ENCODE data around the gene ASTN2. TPM values are rescaled to one million over a fixed set of nuclear protein-coding genes. Genes with fewer than 3 reads are reported as not detected.

ASTN2 gene
- polyA plus RNA-seq, 1 donor from 2014 or later, result 6.8 TPM

DNA sequence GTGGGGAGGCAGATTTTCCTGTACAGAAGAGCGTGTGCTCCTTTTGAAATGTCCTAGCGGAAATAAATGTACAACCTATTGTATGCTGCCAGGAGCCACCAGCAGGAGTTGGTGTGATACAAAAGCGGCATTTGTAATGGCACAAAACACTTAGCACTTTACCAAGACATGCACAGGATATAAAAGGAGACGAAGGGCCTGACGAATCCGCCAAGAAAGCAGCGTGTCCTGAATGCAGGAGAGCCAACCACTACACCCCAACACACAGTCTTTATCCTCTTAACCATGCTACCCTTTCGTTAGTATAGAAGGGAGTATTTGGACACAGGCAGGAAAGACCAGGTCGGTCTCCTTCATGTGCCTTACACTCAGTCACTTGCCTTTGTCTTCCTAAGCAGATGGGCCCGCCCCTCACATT, 509.7 kb downstream of the ASTN2 start:
- Histone ChIP-seq H3K36me3 (ENCODE audit: insufficient read depth, low read length) (no peaks in the 10 kb centered on the region), H4K20me1 (ENCODE audit: insufficient read depth) (no peaks in the 10 kb centered on the region), H3K4me2 (ENCODE audit: low read length) (no peak overlapping the region), H3K79me2 (replicated peaks; ENCODE audit: insufficient read depth, low read length) (no peaks in the 10 kb centered on the region), H3K9me2 (ENCODE audit: insufficient read depth, low read length) (no peaks in the 10 kb centered on the region), H3K9me3 (ENCODE audit: low read length) (no peaks in the 10 kb centered on the region), H3K4me3 (ENCODE audit: low read length) (no peak overlapping the region), H2AFZ (ENCODE audit: low read depth, low read length) (no peak overlapping the region), H3K27me3 (ENCODE audit: insufficient read depth, low read depth, low read length) (no peaks in the 10 kb centered on the region), H3K27ac (ENCODE audit: low read length) (no peak overlapping the region), H3K9ac (ENCODE audit: low read length) (no peak overlapping the region), H3F3A (ENCODE audit: insufficient read depth, low read length, poor library complexity, severe bottlenecking) (no peaks in the 10 kb centered on the region)
- no peak for TF ChIP-seq TAF1 (IDR thresholded peaks at IDR 0.05; ENCODE audit: low read depth)
- TF ChIP-seq, protein P1, sequence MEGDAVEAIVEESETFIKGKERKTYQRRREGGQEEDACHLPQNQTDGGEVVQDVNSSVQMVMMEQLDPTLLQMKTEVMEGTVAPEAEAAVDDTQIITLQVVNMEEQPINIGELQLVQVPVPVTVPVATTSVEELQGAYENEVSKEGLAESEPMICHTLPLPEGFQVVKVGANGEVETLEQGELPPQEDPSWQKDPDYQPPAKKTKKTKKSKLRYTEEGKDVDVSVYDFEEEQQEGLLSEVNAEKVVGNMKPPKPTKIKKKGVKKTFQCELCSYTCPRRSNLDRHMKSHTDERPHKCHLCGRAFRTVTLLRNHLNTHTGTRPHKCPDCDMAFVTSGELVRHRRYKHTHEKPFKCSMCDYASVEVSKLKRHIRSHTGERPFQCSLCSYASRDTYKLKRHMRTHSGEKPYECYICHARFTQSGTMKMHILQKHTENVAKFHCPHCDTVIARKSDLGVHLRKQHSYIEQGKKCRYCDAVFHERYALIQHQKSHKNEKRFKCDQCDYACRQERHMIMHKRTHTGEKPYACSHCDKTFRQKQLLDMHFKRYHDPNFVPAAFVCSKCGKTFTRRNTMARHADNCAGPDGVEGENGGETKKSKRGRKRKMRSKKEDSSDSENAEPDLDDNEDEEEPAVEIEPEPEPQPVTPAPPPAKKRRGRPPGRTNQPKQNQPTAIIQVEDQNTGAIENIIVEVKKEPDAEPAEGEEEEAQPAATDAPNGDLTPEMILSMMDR (IDR thresholded peaks at IDR 0.05; ENCODE audit: poor library complexity, severe bottlenecking), result no peak

DNA sequence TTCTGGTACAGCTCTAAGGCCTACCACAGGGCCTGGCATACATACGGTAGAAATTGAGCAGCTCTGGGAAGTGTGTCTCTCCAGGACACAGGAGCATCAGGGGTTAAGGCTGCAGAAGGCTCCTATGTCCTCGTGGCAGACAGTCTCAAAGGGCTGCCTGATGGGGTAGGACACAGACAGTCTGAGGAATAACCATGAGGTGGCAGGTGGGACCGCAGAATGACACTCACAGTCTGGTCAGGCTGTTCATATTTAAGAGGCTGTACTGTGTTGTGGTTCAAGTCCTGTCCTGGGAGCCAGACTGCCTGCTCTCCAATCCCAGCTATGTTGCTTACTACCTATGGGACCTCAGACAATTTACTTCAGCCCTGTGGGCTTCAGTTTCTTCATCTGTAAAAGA, 510.7 kb downstream of the ASTN2 start:
- H2AFZ ChIP-seq (ENCODE audit: low read depth, low read length), result no peak overlapping the region
- H4K20me1 ChIP-seq (ENCODE audit: insufficient read depth), result no peaks in the 10 kb centered on the region
- TF ChIP-seq SMC3 (conservative IDR thresholded peaks at IDR 0.05; ENCODE audit: poor library complexity) (no peak), RAD21 (conservative IDR thresholded peaks at IDR 0.05) (no peak), MXI1 (conservative IDR thresholded peaks at IDR 0.05; ENCODE audit: poor library complexity, severe bottlenecking) (no peak), POLR2AphosphoS5 (IDR thresholded peaks at IDR 0.05) (no peak), EZH2 (IDR thresholded peaks at IDR 0.05; ENCODE audit: borderline replicate concordance, insufficient read depth, low read length, poor library complexity, severe bottlenecking) (no peak), EP300 (conservative IDR thresholded peaks at IDR 0.05; ENCODE audit: poor library complexity, severe bottlenecking) (no peak), TAF1 (IDR thresholded peaks at IDR 0.05; ENCODE audit: low read depth) (no peak)
- TF ChIP-seq, protein P2, sequence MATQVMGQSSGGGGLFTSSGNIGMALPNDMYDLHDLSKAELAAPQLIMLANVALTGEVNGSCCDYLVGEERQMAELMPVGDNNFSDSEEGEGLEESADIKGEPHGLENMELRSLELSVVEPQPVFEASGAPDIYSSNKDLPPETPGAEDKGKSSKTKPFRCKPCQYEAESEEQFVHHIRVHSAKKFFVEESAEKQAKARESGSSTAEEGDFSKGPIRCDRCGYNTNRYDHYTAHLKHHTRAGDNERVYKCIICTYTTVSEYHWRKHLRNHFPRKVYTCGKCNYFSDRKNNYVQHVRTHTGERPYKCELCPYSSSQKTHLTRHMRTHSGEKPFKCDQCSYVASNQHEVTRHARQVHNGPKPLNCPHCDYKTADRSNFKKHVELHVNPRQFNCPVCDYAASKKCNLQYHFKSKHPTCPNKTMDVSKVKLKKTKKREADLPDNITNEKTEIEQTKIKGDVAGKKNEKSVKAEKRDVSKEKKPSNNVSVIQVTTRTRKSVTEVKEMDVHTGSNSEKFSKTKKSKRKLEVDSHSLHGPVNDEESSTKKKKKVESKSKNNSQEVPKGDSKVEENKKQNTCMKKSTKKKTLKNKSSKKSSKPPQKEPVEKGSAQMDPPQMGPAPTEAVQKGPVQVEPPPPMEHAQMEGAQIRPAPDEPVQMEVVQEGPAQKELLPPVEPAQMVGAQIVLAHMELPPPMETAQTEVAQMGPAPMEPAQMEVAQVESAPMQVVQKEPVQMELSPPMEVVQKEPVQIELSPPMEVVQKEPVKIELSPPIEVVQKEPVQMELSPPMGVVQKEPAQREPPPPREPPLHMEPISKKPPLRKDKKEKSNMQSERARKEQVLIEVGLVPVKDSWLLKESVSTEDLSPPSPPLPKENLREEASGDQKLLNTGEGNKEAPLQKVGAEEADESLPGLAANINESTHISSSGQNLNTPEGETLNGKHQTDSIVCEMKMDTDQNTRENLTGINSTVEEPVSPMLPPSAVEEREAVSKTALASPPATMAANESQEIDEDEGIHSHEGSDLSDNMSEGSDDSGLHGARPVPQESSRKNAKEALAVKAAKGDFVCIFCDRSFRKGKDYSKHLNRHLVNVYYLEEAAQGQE (IDR thresholded peaks at IDR 0.05; ENCODE audit: borderline replicate concordance), result no peak
- TF ChIP-seq, protein P1 (IDR thresholded peaks at IDR 0.05; ENCODE audit: poor library complexity, severe bottlenecking), result no peak
- no peaks in the 10 kb centered on the region for H3K9me2 ChIP-seq (ENCODE audit: insufficient read depth, low read length)
- H3F3A ChIP-seq (ENCODE audit: insufficient read depth, low read length, poor library complexity, severe bottlenecking), result no peaks in the 10 kb centered on the region
- no peaks in the 10 kb centered on the region for H3K36me3 ChIP-seq (ENCODE audit: insufficient read depth, low read length)
- no peaks in the 10 kb centered on the region for H3K27me3 ChIP-seq (ENCODE audit: insufficient read depth, low read depth, low read length)
- H3K9ac ChIP-seq (ENCODE audit: low read length), result no peak overlapping the region
- no peak overlapping the region for H3K27ac ChIP-seq (ENCODE audit: low read length)
- H3K9me3 ChIP-seq (ENCODE audit: low read length), result no peaks in the 10 kb centered on the region
- no peaks in the 10 kb centered on the region for H3K79me2 ChIP-seq (replicated peaks; ENCODE audit: insufficient read depth, low read length)
- H3K4me3 ChIP-seq (ENCODE audit: low read length), result no peak overlapping the region
- H3K4me2 ChIP-seq (ENCODE audit: low read length), result no peak overlapping the region
